OCI-LY3 (cell line): ENCODE data around the gene CFAP54.

Experiments
- CTCF ChIP-seq: fragments of 200-600, 300-600 bp; sonication (generic); IDR thresholded peaks from 2 replicates; pipeline ENCODE4 v1.5.1; 2014; ENCODE audit warnings: antibody characterized with exemption, low read length, low read depth
- EZH2phosphoT487 ChIP-seq: fragments of 200-600 bp; shearing (Covaris generic); IDR thresholded peaks from 2 replicates; pipeline ENCODE4 v1.6.1; 2018; ENCODE audit warnings: antibody characterized with exemption, mixed run types, low read depth

DNA sequence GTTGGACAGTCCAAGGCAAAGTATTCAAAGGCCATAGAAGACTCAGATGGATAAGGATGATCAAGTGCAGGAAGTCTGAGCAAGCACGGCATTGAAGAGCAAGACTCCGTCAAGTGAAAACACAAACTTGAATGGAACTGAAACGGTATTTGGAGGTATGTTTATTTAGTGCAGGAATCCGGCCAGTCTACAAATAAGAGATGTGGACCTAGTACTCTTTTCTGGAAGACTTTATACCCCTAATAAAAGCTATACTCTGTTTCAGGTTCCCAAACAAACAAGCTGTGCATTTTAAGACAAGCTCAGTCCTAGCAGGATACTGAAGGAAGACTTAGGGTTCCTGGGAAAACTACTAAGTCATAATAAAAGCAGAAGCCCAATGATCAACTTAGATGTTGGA, 316.9 kb downstream of the CFAP54 start:
- no peak for TF ChIP-seq CTCF
- TF ChIP-seq EZH2phosphoT487: no peak
